ENCODE results near the gene OR5B12. TPM values are rescaled to one million over a fixed set of nuclear protein-coding genes. Genes with fewer than 3 reads are reported as not detected.

OR5B12 gene
- total RNA-seq, 1 experiment from 2014 or later = not detected

GRCh38 chr11:58465690-58466089, 23.7 kb upstream of the OR5B12 start:
- Histone ChIP-seq H3K4me1 (ENCODE audit: control insufficient read depth in 1 of 2, insufficient read depth in 2 of 2, low read length in 2 of 2) (no peaks in the 10 kb centered on the region), H4K20me1 (ENCODE audit: insufficient read depth) (no peaks in the 10 kb centered on the region), H3K9me2 (ENCODE audit: insufficient read depth) (no peaks in the 10 kb centered on the region), H3K27ac (ENCODE audit: low read depth, low read length) (no peak overlapping the region), H3K4me3 (replicated peaks in 1 of 2; ENCODE audit: low read depth in 1 of 2, low read length in 2 of 2) (no peak overlapping the region), H3K79me2 (ENCODE audit: insufficient read depth, low read length) (no peaks in the 10 kb centered on the region), H3K9ac (ENCODE audit: low read length) (no peak overlapping the region), H3K4me2 (ENCODE audit: low read length) (no peak overlapping the region), H3K9me3 (ENCODE audit: control insufficient read depth in 1 of 2, insufficient read depth in 1 of 2, low read depth in 1 of 2, low read length in 2 of 2) (no peaks in the 10 kb centered on the region; a peak in 1 of 4 replicates), H2AFZ (ENCODE audit: low read depth, low read length, poor library complexity, severe bottlenecking) (no peak overlapping the region), H3K27me3 (ENCODE audit: insufficient read depth, low read length) (no peaks in the 10 kb centered on the region), H3K36me3 (ENCODE audit: control insufficient read depth in 1 of 2, insufficient read depth in 2 of 2, low read length in 2 of 2) (no peaks in the 10 kb centered on the region)
- ChIA-PET POLR2A (no interaction called here), CTCF (no interaction called here), RAD21 (ENCODE audit: low non-redundant PET in 1 of 2, low total read pairs in 2 of 2, uncharacterized antibody in 2 of 2, unreplicated experiment in 2 of 2) (no interaction called here)
- intact Hi-C loops (cut with micrococcal nuclease) = no loop called here
- ATAC-seq = no peak
- DNase-seq (ENCODE audit: low read depth, low spot score) = no peak
- TF ChIP-seq ELF1 (IDR thresholded peaks at IDR 0.05; ENCODE audit: borderline replicate concordance, low read depth) = no peak
- no peak for TF ChIP-seq EZH2phosphoT487 (IDR thresholded peaks at IDR 0.05; ENCODE audit: borderline replicate concordance)
- TF ChIP-seq SRF (IDR thresholded peaks at IDR 0.05; ENCODE audit: low read depth) = no peak
- no peak for TF ChIP-seq ZFX (IDR thresholded peaks at IDR 0.05)
- no peak for TF ChIP-seq JUND (IDR thresholded peaks at IDR 0.05)
- TF ChIP-seq SP1 (IDR thresholded peaks at IDR 0.05; ENCODE audit: low read depth) = no peak
- no peak for TF ChIP-seq RAD21 (IDR thresholded peaks at IDR 0.05; ENCODE audit: low read depth)
- no peak for TF ChIP-seq TCF7L2 (IDR thresholded peaks at IDR 0.05; ENCODE audit: borderline replicate concordance, extremely low read depth, insufficient read depth, insufficient read length)
- no peak for TF ChIP-seq EGR1 (IDR thresholded peaks at IDR 0.05; ENCODE audit: low read depth)
- no peak for TF ChIP-seq EZH2 (IDR thresholded peaks at IDR 0.05)
- no peak for TF ChIP-seq REST (IDR thresholded peaks at IDR 0.05; ENCODE audit: low read depth)
- no peak for TF ChIP-seq ATF3 (IDR thresholded peaks at IDR 0.05)
- no peak for TF ChIP-seq ZNF274 (IDR thresholded peaks at IDR 0.05; ENCODE audit: low read depth, low read length)
- no peak for TF ChIP-seq ZBTB33 (IDR thresholded peaks at IDR 0.05; ENCODE audit: extremely low read depth, insufficient replicate concordance, low read length)
- no TSS peak for BruUV-seq (replicated peaks)
